DMS53 (cell line): ENCODE measurements around the gene ARID5B.
A peak's percentile ranks its signal among the peaks of the same experiment; 100 is the strongest.

Experiments
- DNase-seq: peaks from one replicate; lab custom pipeline; 2025; lab: John Stamatoyannopoulos, UW

Gene ARID5B

DNA sequence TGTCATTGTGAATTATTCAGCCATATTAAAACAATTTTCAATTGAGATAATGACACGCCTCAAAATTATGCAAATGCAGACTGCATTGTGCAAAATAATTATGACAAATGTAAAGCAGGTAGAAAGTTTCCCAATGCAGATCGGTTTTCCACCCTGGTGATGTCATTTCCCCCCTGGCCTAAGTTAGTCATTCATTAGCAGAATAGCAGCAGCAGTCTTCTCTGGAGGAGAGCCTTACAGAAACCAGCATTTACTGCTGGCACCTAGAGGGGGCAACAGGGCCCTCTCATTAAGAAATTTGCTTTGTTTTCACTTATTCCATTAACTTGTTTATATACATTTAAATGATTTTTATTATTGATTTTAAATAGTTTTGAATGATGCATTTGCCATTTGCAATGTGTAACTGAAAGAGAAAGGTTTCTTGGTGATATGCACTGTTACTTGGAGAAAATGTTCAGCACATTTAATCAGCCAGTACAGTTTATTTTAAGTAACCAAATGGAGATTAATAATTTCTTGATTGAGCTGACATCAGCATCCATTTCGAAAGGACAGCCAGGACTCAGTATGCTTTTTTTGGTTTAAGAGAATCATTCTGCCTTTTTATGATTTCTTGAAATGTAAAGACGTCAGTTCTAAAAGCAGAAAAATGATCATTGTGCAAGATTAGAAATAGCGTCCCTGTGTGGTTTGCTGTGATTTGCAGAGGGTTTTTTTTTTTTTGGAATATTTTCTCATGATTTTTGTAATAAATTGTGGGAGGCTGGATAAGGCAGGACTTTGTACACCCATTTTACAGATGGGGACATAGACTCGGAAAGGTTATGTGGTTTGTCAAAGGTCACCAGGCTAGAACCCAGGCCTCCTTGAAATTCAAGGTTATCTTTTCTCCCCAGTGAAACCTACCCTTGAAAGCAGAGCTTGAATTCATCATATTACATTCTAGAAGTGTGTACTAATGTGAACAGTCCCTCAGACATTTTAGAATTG lies 3.5 kb downstream of the ARID5B start:
- DNase-seq = peak; percentile 75

DNA sequence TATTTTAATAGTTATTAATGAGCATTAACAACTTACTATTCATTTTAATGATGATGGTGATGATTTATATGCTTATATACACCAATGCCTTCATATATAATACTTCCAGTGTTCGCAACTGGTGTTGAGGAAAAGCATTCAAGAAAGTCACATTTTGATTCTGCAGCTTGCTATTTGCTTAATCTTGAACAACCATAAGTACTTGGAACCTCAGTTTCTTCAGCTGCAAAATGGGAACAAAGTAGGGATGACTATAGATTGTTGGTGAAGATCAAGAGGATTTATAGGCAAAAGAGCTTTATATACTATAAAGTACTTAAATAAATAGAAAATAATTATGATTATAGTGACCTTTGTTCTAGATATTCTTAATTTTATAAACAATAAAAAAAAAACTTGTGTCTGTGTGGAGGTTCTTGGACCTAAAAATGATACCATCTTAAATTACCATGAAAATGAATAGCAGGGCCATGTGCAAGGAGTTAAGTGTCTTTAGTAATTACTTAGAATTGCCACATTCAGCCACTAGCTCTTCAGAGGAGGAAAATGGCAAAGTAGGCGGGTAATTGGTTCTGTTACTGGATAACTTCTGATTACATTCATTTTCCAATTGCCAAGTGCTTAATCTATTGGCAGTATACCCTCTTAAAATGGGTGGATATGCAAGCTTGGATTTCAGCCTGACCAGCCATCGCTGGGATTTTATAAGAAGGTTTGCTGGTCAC lies 4.5 kb downstream of the ARID5B start:
- DNase-seq = no peak

DNA sequence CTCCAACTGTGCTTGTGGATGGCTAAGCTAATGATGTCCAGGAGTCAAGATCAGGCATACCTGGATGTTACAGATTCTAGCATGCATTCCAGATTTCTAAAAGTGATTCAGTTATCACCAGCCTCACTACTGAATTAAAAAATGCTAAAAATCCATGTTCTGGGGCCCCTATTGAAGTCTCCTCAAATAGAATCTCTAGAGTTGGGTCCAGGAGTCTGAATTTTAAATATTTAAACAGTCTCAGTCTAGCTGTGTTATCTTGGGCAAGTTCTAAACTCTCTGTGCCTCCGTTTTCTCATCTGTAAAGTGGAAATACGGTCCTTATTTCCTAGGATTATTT lies 5.0 kb downstream of the ARID5B start:
- DNase-seq = no peak

DNA sequence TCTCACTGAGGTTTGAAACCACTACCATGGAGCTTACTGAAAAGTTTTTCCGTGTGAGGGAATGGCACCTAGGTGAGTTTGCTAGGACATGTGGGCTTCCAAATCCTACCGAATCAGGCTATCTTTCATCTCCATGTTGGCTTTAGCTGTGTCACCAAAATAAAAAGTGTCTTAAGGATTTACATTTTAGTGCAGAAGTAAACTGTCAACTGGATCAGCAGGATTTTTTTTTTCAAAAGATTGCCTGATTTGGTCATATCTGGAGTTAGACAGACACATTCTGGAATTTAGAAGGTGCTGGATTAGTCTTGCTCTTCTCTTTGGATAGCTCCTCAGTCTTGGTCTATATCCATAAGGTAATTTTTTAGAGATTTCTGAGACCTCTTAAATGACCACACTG lies 5.5 kb downstream of the ARID5B start:
- DNase-seq = no peak

DNA sequence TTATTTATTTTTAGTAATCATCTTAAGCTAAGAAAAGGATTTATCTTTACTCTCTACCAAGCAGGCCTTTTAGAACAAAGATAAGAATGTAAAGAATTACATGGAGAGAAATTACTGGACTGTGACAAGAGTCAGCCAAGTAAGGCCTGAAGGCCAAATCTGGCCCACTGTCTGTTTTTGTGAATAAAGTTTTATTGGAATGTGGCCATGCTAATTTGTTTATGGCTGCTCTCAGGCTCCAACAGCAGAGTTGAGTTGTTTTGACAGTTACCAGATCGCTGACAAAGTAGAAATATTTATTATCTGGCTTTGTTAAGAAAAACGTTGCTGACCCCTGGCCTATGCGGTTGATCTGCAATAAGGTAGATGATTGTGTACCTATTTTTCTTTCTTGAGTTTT lies 6.1 kb downstream of the ARID5B start:
- no peak for DNase-seq

DNA sequence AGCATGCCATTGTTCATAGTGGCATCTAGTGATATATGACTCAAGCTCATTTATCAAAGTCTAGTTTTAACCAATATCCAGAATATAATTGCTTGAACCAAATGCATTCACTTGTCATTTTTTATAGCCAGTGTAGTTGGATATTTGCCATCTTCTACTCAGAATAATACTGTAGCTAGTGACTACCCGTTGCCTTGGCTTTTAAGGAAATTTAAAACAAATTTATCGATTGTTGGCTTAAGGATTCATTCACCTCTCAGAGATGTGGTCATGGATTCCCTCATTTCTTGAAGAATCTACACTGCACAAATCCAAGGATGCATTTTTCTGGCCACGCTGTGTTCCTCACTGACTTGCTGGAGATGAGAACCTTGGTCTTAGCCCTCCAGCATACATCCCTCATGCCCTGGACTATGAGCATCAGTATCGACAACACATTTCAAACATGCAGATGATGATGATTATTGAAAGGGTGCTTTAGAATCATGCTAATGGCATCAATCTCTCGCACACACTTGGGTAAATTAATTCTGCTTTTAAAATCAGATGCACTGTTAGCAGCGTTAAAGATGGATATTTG lies 8.8 kb downstream of the ARID5B start:
- no peak for DNase-seq

DNA sequence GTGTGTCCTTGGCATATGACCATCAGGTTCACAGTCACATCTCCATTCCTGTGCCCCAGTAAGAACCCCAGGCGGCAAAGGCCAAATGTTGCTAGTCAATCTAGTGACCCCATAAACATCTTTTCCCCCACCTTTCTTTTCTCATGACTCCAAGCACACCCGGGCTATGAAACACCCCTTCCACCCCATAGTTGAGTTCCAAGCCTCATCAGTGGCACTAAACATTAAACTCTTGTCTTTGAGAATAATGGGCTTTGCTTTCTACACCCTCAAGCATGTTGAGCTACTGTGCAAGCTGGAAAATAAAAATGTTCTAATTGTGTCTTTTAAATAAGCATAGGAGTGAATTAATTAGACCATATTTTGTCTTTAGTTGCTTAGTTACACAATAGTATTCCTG lies 9.4 kb downstream of the ARID5B start:
- DNase-seq = no peak

DNA sequence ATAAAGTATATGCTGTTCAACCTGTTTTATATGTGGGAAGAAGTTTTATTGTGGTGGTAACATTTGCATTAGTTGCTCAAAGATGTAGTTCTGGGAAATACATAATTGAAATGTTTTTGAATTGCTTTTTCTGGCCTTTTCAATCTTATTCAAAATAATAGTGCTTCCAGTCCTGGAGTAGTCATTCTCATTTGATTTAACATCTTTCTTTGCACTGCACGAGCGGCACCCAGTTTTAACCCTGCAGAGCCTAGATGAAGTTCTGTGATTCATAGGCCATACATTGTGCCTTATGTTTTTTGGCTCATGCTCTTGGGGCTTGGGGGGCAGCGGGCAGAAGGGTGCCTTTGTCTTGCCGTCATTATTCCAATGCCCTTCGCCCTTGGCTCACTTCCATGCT lies 9.9 kb downstream of the ARID5B start:
- no peak for DNase-seq

DNA sequence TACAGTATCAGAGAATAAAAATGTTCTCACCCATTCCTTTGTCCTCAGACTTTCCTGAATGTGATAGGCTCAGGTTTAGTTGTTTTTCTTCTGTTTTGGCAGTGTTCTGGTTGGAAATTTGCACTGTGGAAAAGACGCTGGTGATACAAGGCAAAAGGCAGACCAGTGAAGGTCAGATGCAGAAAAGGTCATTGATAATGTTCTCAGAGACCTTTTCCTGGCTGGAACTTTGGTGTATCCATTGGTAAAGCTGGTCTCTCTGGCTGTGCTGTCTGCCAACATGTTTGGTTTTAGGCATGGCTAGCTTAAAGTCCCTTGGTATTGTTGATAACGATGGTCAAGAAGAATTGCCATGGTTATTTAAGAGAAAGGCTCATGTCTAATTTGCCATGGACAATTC lies 11.5 kb downstream of the ARID5B start:
- DNase-seq = no peak

DNA sequence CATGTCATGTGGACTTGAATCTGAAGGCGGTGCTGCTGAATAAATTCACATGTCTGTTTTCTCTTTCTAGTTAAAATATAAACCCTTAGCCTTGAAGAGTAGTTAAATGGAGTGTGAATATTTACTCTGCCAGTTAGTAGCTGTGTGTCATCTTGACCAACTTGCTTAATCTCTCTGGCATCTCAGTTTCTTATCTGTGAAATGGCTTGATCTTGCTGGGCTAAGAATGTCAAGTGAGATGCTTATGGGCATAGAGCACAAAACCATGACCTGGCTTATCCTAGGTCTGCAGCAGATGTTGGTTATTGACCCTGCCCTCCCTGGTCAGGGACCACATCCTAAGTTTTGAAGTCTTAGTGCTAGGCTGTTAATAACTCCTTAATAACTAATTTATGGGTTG lies 16.6 kb downstream of the ARID5B start:
- no peak for DNase-seq

DNA sequence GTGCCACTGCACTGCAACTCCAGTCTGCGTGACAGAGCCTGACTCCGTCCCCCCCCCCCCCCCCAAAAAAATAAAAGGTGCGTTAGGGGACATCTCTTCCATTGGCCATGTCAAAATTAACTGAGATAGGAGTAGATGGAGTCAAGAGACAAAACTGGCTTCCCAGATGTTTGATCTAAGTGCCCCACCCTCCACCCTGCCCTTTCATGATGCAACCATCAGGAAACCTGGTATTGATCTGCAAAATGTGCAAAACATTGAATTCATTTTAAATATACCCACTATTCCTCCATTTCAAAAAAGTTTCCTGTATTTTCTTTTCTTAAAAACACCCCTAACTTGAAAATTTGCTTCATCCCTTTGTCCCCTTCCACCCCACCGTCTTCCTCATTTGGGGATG lies 17.5 kb downstream of the ARID5B start:
- DNase-seq = no peak

DNA sequence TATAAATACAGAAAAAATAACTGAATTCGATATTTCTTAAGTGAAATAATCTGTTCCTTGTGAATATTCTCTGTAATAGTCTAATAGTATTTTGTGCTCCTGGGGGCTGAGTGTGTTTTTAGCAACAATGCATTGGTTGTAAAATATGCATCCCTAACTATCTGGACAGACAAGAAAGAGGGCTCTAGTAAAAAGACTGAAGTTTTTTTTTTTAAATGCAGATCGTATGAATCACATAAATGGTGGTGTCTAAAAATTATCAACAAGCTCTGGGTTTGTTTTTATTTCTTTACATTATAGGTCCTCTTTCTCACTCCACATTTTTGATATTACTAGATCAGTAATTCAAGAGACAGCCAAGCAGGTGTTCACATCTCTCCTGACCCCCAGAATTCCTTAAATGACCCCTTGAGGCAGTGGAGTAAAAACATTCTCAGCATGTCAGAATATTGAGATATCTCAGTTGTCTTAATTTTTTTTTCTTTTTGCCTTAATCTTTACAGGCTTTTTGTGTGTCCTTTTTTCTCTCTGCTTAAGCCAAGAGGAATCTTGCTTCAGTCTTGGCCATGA lies 18.2 kb downstream of the ARID5B start:
- no peak for DNase-seq

DNA sequence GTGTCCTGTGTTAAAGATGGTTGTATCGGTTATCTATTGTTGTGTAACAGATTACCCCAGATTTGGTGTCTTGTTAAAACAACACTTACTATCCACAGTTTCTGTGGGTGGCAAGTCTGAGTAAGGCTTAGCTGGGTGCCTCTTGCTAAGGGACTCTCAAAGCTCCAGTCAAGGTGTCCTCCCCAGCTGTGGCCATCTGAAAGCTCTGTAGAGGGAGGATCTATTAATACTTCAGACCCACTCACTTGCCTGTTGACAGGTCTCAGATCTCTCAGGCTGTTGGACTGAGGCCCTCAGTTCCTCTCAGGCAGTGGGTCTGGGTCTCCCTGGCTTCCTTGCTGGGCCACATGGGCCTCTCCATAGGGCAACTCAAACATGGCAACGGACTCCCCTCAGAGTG lies 19.6 kb downstream of the ARID5B start:
- DNase-seq = no peak

DNA sequence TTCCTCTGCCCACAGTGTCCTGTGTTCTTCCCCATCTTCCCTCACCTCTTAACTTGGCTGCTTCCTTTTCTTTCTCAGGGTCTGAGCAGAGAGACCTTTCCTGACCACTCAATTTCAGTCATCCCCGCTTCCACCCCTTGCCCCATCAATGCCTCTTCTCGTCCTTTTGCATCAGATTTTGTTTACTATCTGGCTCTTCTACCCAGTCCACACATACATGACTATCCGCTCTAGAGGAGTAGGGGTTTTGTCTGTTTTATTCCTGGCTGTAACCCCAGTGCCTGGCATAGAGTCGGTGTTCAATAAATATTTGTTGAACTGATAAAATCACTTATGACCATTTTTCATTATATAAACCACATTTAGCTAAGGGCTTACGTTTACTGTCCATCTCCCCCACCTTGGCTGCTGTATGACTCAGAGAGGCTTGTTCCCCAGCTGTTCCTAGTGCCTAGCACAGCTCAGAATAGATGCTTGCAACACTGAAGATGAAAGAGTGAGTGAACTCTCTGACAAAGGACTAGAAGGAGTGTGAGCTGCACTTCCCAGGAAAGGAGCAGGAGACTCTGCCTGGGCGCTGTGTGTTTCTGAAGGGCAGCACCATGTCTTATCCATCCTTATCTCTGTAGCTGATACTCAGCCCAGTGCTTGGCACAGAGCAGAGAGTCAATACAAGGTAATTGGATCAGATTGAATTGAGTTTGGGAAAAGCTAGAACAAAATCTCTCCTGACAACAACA lies 21.9 kb downstream of the ARID5B start:
- DNase-seq = no peak

DNA sequence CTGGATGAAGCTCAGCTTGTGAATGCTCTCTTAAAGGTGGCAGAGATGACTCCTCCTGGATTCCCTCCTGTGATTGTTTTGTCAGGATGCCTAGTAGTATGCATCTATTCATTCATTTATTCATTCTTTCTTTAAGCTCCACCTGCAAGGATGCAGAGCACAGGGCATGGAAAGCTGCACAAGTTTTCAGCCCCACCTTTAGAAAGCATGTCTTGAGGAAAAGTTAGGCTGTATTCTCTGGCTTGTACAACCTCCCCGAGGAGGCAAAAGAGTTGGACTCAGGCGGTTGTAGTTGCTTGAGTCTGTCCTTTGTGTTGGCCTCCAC lies 22.4 kb downstream of the ARID5B start:
- DNase-seq = no peak

DNA sequence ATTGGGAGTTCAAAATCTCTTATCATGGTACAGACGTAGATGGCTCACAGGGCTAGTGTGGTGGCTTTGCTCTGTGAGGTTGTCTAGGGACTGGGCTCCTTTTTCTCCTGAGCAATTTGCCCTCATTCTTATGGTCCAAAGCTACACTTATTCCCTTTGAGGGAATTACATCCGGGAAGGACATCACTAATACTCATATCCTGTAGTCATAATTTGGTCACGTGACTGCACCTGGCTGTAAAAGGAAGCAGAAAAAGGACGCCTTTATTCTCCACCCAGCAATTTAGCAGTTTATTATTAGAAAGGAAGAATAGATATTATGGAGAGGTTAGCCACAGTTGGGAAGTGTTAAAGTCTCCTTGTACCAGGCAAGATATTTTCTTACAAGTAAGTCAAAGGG lies 28.1 kb downstream of the ARID5B start:
- no peak for DNase-seq

DNA sequence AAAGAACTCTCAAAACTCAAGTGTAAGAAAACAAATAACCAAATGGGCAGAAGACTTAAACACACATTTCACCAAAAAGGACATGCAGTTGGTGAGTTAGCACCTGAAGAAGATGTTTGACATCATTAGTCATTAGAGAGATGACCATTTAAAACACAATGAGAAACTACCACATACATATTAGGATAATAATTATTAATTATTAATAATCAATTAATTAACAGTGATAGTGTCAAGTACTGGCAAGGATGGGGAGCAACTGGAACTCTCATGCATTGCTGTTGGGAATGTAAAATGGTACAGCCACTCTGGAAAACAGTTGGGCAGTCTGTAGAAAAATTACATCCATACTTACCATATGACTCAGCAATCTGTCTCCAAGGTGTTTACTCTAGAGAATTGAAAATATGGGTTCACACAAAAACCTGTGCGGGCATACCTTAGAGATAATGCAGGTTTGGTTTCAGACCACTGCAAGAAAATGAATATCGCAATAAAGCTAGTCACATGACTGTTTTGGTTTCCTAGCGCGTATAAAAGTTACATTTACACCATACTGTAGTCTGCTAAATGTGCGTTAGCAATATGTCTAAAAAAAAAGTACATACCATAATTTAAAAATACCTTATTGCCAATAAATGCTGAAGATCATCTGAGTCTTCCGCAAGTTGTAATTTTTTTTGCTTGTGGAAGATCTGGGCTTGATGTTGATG lies 30.3 kb downstream of the ARID5B start:
- DNase-seq = no peak

DNA sequence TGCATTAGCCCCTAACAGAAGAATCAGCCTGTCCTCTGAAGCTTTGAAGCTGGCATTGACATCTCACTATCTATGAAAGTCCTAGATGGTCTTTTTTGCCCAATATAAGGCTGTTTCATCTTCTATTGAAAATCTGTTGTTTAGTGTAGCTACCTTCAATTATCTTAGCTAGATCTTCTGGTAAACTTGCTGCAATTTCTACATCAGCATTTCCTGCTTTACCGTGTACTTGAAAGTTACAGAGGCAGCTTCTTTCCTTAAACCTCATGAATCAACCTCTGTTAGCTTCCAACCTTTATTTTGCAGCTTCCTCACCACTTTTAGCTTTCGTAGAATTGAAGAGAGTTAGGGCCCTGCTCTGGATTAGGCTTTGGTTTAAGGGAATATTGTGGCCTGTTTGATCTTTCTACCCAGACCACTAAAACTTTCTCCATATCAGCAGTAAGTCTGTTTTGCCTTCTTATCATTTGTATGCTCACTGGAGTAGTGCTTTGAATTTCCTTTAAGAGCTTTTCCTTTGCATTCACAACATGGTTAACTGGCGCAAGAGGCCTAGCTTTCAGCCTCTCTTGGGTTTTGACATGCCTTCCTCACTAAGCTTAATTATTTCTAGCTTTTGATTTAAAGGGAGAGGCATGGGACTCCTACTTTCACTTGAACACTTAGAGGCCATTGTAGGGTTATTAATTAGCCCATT lies 32.5 kb downstream of the ARID5B start:
- DNase-seq = no peak

DNA sequence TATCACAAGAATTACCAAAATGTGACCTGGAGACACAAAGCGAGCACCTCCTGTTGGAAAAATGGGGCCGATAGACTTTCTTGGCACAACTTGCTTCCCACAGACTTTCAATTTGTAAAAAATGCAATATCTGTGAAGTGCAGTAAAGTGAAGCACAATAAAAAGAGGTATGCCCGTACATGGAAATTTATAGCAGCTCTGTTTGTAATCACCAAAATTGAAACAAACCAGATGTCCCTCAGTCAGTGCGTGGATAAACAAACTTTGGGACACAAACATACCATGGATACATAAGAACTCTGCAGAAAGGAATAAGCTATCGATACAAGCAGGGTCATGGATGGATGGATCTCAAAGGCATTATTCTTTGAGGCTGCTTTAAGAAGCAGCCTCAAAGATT lies 33.6 kb downstream of the ARID5B start:
- DNase-seq = no peak

DNA sequence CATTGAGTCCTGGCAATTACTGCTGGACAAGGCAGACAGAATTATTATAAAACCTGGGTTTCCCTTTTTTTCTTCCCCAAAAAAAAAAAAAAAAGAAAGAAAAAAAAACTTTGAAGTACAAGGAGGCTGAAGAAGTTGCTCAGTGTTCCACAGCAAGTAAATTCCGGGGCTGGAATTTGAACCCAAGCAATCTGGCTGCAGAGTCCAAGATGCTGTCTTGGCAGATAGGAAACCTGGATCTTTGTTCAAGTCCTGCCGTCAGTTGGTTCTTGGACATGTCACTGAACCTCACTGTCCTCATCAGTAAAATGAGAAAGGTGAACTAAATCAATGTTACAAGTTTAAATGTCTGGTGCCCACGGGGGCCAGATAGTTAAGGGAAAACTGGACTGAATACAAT lies 35.3 kb downstream of the ARID5B start:
- DNase-seq = no peak
